SU-DHL-6 (cell line): Measurements from ENCODE around the gene EHBP1L1.

ENCODE experiments used
- H2AFZ ChIP-seq: fragments of 200-600 bp; sonication (generic); 2 replicates; pipeline ENCODE4 v1.6.1; 2014; ENCODE audit warnings: low read depth, mild to moderate bottlenecking, moderate library complexity, mixed read lengths, antibody characterized with exemption, low read length; ENCODE audit not compliant: severe bottlenecking
- H3F3A ChIP-seq: fragments of 200-600 bp; shearing (Covaris generic); 2 replicates; pipeline ENCODE4 v1.6.0; 2016; ENCODE audit warnings: antibody characterized with exemption, mild to moderate bottlenecking; ENCODE audit not compliant: insufficient read depth
- H3K27ac ChIP-seq: fragments of 200-600 bp; sonication (generic); 2 replicates; pipeline ENCODE4 v1.5.1; 2016; ENCODE audit warnings: low read depth, mild to moderate bottlenecking, low read length, moderate library complexity, mixed read lengths
- H3K27me3 ChIP-seq: fragments of 200-600 bp; sonication (generic), shearing (Covaris generic); 2 replicates; pipeline ENCODE4 v1.6.0; 2014; ENCODE audit warnings: mild to moderate bottlenecking, low read length
- H3K36me3 ChIP-seq: fragments of 200-600 bp; sonication (generic); 2 replicates; pipeline ENCODE4 v1.6.1; 2014; ENCODE audit warnings: mild to moderate bottlenecking, low read length, mixed read lengths
- H3K4me2 ChIP-seq: fragments of 300-600, 200-600 bp; shearing (Covaris generic), sonication (generic); 2 replicates; pipeline ENCODE4 v1.6.0; 2014; ENCODE audit warnings: low read length, low read depth, mild to moderate bottlenecking; ENCODE audit not compliant: poor library complexity, severe bottlenecking
- H3K4me3 ChIP-seq: fragments of 200-600 bp; sonication (generic); 2 replicates; pipeline ENCODE4 v1.5.1; 2014; ENCODE audit warnings: antibody characterized with exemption, low read length, mild to moderate bottlenecking, mixed read lengths; ENCODE audit not compliant: insufficient read depth, poor library complexity, severe bottlenecking
- H3K79me2 ChIP-seq: fragments of 200-600 bp; sonication (generic); 2 replicates; pipeline ENCODE4 v1.6.1; 2014; ENCODE audit warnings: mild to moderate bottlenecking, low read length, moderate library complexity; ENCODE audit not compliant: insufficient read depth
- H3K9ac ChIP-seq: fragments of 200-600 bp; sonication (generic); 2 replicates; pipeline ENCODE4 v1.7.0; 2014; ENCODE audit warnings: mild to moderate bottlenecking, low read length
- H3K9me2 ChIP-seq: fragments of 200-600 bp; sonication (generic); replicated peaks from 2 replicates; pipeline ENCODE4 v1.6.1; 2014; ENCODE audit warnings: low read length; ENCODE audit not compliant: insufficient read depth
- H3K9me3 ChIP-seq: fragments of 200-600 bp; sonication (generic); 2 replicates; pipeline ENCODE4 v1.6.1; 2014; ENCODE audit warnings: low read length, mixed read lengths; ENCODE audit not compliant: insufficient read depth
- H4K20me1 ChIP-seq: fragments of 200-600 bp; sonication (generic); 2 replicates; pipeline ENCODE4 v1.6.1; 2014; ENCODE audit warnings: low read depth, mild to moderate bottlenecking, antibody characterized with exemption, low read length, moderate library complexity, mixed read lengths
- EZH2phosphoT487 ChIP-seq: fragments of 200-600 bp; sonication (generic), shearing (Covaris generic); conservative IDR thresholded peaks from 2 replicates; pipeline ENCODE4 v1.6.1; 2018; ENCODE audit warnings: mild to moderate bottlenecking, antibody characterized with exemption, low read length, moderate library complexity, mixed read lengths
- TF ChIP-seq, protein P1 (sequence below): fragments of 200-600 bp; sonication (generic); IDR thresholded peaks from one replicate; pipeline ENCODE4 v1.5.1; 2017; ENCODE audit warnings: antibody characterized with exemption, mild to moderate bottlenecking, low read length, moderate library complexity; ENCODE audit not compliant: insufficient read depth, poor library complexity, severe bottlenecking

The EHBP1L1 gene

GRCh38 chr11:65539744-65540289 lies 36.0 kb upstream of the EHBP1L1 start:
- Histone ChIP-seq H3K4me3 (peak overlapping the region; percentile 47), H3K27ac (peak overlapping the region; percentile 48), H3K9me3 (no peaks in the 10 kb centered on the region), H4K20me1 (no peaks in the 10 kb centered on the region), H3K4me2 (peak overlapping the region; percentile 49), H3F3A (no peaks in the 10 kb centered on the region; the same call in 1 of the 2 replicates), H3K79me2 (no peaks in the 10 kb centered on the region), H3K9ac (peak overlapping the region; percentile 55), H3K36me3 (no peaks in the 10 kb centered on the region), H2AFZ (peak overlapping the region; percentile 38), H3K27me3 (no peaks in the 10 kb centered on the region), H3K9me2 (no peaks in the 10 kb centered on the region)
- TF ChIP-seq, protein P1, sequence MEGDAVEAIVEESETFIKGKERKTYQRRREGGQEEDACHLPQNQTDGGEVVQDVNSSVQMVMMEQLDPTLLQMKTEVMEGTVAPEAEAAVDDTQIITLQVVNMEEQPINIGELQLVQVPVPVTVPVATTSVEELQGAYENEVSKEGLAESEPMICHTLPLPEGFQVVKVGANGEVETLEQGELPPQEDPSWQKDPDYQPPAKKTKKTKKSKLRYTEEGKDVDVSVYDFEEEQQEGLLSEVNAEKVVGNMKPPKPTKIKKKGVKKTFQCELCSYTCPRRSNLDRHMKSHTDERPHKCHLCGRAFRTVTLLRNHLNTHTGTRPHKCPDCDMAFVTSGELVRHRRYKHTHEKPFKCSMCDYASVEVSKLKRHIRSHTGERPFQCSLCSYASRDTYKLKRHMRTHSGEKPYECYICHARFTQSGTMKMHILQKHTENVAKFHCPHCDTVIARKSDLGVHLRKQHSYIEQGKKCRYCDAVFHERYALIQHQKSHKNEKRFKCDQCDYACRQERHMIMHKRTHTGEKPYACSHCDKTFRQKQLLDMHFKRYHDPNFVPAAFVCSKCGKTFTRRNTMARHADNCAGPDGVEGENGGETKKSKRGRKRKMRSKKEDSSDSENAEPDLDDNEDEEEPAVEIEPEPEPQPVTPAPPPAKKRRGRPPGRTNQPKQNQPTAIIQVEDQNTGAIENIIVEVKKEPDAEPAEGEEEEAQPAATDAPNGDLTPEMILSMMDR = no peak
- TF ChIP-seq EZH2phosphoT487 = no peak

DNA sequence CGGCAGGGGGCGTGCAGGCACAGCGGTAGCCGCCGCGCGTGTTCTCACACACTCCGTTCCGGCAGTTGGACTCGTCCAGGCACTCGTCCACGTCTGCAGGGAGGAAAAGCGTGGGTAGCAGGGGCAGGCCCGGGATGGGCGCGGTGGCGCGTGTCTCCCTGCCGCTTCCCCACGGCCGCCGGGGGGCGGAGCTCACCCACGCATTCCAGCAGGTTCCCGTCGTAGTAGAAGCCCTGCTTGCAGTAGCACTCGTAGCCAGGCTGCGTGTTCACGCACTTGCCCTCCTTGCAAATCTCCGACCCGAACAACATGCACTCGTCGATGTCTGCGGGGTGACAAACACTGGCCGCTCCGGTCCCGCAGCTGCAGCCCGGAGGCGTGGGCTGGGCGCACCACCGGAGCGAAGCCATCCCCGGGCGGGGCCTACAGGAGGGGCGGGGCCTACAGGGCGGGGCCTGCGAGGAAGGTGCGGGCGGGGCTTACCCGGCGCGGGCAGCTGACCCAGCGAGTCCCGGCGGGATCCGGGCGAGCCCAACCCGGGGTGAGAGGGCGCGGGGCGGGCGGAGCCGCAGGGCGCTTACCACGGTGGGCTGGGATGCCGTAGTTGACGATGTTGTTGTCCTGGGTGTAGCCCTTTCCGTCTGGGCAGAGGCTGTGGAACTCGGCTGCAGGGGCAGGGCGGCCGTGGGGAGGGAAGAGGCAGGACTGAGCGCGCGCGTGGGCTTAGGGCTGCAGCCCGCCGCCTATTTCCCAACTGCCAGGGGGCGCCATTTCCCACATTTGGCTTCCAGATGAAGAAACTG lies 35.4 kb upstream of the EHBP1L1 start:
- no peaks in the 10 kb centered on the region for H3K27me3 ChIP-seq
- no peaks in the 10 kb centered on the region for H3K9me2 ChIP-seq
- H4K20me1 ChIP-seq = no peaks in the 10 kb centered on the region
- H3K36me3 ChIP-seq = no peaks in the 10 kb centered on the region
- H3K27ac ChIP-seq = peak overlapping the region; percentile 48
- TF ChIP-seq, protein P1 = peak; percentile 79
- no peak for TF ChIP-seq EZH2phosphoT487
- peak overlapping the region; percentile 38 for H2AFZ ChIP-seq
- no peaks in the 10 kb centered on the region; the same call in 1 of the 2 replicates for H3F3A ChIP-seq
- peak overlapping the region; percentile 49 for H3K4me2 ChIP-seq
- peak overlapping the region; percentile 47 for H3K4me3 ChIP-seq
- H3K9ac ChIP-seq = peak overlapping the region; percentile 55
- no peaks in the 10 kb centered on the region for H3K79me2 ChIP-seq
- H3K9me3 ChIP-seq = no peaks in the 10 kb centered on the region

- H3K9ac ChIP-seq = peak overlapping the region; percentile 55
- peak overlapping the region; percentile 48 for H3K27ac ChIP-seq
- H3F3A ChIP-seq = peaks cover 8% of the 10 kb centered on the region
- H3K9me3 ChIP-seq = no peaks in the 10 kb centered on the region
- H3K79me2 ChIP-seq = no peaks in the 10 kb centered on the region
- H3K27me3 ChIP-seq = no peaks in the 10 kb centered on the region
- H3K9me2 ChIP-seq = no peaks in the 10 kb centered on the region
- TF ChIP-seq, protein P1 = peak; percentile 14
- TF ChIP-seq EZH2phosphoT487 = no peak
- peak overlapping the region; percentile 47 for H3K4me3 ChIP-seq
- H3K4me2 ChIP-seq = peak overlapping the region; percentile 49
- H4K20me1 ChIP-seq = no peaks in the 10 kb centered on the region
- H3K36me3 ChIP-seq = no peaks in the 10 kb centered on the region
- peak overlapping the region; percentile 38 for H2AFZ ChIP-seq
Measured at GRCh38 chr11:65541093-65541982, 34.5 kb upstream of the EHBP1L1 start.
